Naive thymus-derived CD8-positive, alpha-beta T cell (primary cell): ENCODE results near the gene EXD3. TPM values are rescaled to one million over a fixed set of nuclear protein-coding genes. Genes with fewer than 3 reads are reported as not detected.
"Not testable (repeated sequence)": the region's sequence is repeated elsewhere in the genome, so short reads cannot be mapped to it uniquely, and the experiment has no call there.

Experiments used
- ATAC-seq, 2 donors: fragments of 150-1000 bp; cut with Tn5 transposase in 1 of 2; sonication (Bioruptor Pico), chemical (Tn5 transposase) in 1 of 2; 1 replicate in 1 of 2; 2 replicates in 1 of 2; pipeline ENCODE4 v1.10.0; 2021; ENCODE audit warnings: mild to moderate bottlenecking in 2 of 2, moderate library complexity in 2 of 2
- POLR2A ChIA-PET: fragments of 350-600 bp; sonication (Branson Sonifier 250); formaldehyde crosslinking; loops from one replicate; lab custom pipeline; 2021; ENCODE audit warnings: antibody characterized with exemption; lab: Charles Lee
- DNase-seq, 10 donors: peaks; one replicate each; pipeline versions ENCODE4 v3.0.0 to v3.0.0-alpha.2; 2020 to 2022
- H3K27ac Mint-ChIP-seq, 10 donors: one replicate each; pipeline ENCODE4 v1.8.0; 2020 to 2022; ENCODE audit warnings: mild to moderate bottlenecking in 10 of 10, mixed read lengths in 10 of 10, moderate library complexity in 4 of 10, inconsistent platforms in 1 of 10
- H3K27me3 Mint-ChIP-seq, 5 donors: one replicate each; pipeline ENCODE4 v1.8.0; 2021 to 2022; ENCODE audit warnings: mixed read lengths in 5 of 5
- H3K36me3 Mint-ChIP-seq, 3 donors: one replicate each; pipeline ENCODE4 v1.8.0; 2020 to 2022; ENCODE audit warnings: mixed read lengths in 3 of 3, mild to moderate bottlenecking in 2 of 3, inconsistent platforms in 1 of 3
- H3K4me1 Mint-ChIP-seq, 4 donors: one replicate each; pipeline ENCODE4 v1.8.0; 2021 to 2022; ENCODE audit warnings: mixed read lengths in 4 of 4
- H3K4me3 Mint-ChIP-seq, 10 donors: one replicate each; pipeline ENCODE4 v1.8.0; 2020 to 2022; ENCODE audit warnings: mild to moderate bottlenecking in 10 of 10, mixed read lengths in 10 of 10, moderate library complexity in 6 of 10, inconsistent platforms in 1 of 10
- H3K9me3 Mint-ChIP-seq, 9 donors: one replicate each; pipeline ENCODE4 v1.8.0; 2020 to 2022; ENCODE audit warnings: mixed read lengths in 9 of 9, mild to moderate bottlenecking in 3 of 9, inconsistent platforms in 1 of 9, moderate library complexity in 1 of 9
- polyA plus RNA-seq, 3 donors: library from polyadenylated mRNA; unstranded; fragments of 300-500 nt; fragmentation: Illumina TruSeq; gene quantifications; one replicate each; pipeline ENCODE4 v1.2.3, GENCODE V29; 2021
- total RNA-seq, 8 experiments: library from RNA in 2 of 8; stranded (reverse) in 2 of 8; gene quantifications; one replicate each; pipeline ENCODE4 v1.2.3 and lab custom pipeline; 2021 to 2026

EXD3 gene
- 10 to 100 TPM; 26.4 to 28.3 TPM for total RNA-seq
- 1 to 10 TPM; 2.6 to 4.3 (median 3.9) TPM for polyA plus RNA-seq
- 3.2 to 24.5 (median 14.1) reads per million in 6 experiments for total RNA-seq (lab: John Stamatoyannopoulos, UW)

GRCh38 chr9:137422604-137423513 is at the start of gene EXD3, which contains the start of gene NOXA1:
Gene EXD3 (minus strand): TSS chr9:137423162. CDS start chr9:137395357, 27,805 bp downstream.
Gene NOXA1 (plus strand): TSS chr9:137423393. CDS start chr9:137423530, 137 bp downstream.
- peak; percentile 83 to 89 for ATAC-seq
- Mint-ChIP-seq H3K27ac (peak within 1 kb of the TSS; percentile 48 to 87 (median 76)), H3K9me3 (no peaks in the 10 kb centered on the region), H3K27me3 (no peaks in the 10 kb centered on the region), H3K4me1 (peaks cover 0 to 20% (median 11%) of the 10 kb centered on the region in 4 donors), H3K36me3 (no peaks in the 10 kb centered on the region), H3K4me3 (peak within 1 kb of the TSS; percentile 70 to 91 (median 82))
- peak; percentile 85 to 98 (median 93) for DNase-seq
- POLR2A ChIA-PET, result interaction anchor here (0.6 to 2.5 kb wide), 19 partner anchors 10 to 186 kb away, joined by 3 to 26 read pairs (median 4); partner anchors contain the start of genes MRPL41, NELFB, NRARP and NSMF

GRCh38 chr9:137470785-137471184 is 47.8 kb upstream of the EXD3 start:
- Mint-ChIP-seq H3K36me3 (peaks cover 0 to 14% (median 10%) of the 10 kb centered on the region in 3 donors), H3K9me3 (peaks cover 2 to 29% (median 18%) of the 10 kb centered on the region in 9 donors), H3K27ac (peak overlapping the region in 2 of 10 donors; percentile 3 to 49), H3K27me3 (peaks cover 0 to 8% (median 0%) of the 10 kb centered on the region in 5 donors), H3K4me1 (peaks cover 8 to 18% (median 9%) of the 10 kb centered on the region in 4 donors), H3K4me3 (peak overlapping the region in 3 of 10 donors; percentile 20 to 58 (median 58))
- DNase-seq (no peak), ATAC-seq (peak in 1 of 2 donors; percentile 63)
- POLR2A ChIA-PET, result interaction anchor here (0.6 to 0.7 kb wide), 2 partner anchors 40 to 210 kb away, joined by 3 to 4 read pairs; no protein-coding TSS in a partner anchor

- peaks cover 0 to 7% (median 0%) of the 10 kb centered on the region in 9 donors for H3K9me3 Mint-ChIP-seq
- ATAC-seq (no peak), DNase-seq (no peak)
- H3K4me3 Mint-ChIP-seq, result no peak overlapping the region
- POLR2A ChIA-PET, result no interaction called here
- peaks cover 10 to 24% (median 14%) of the 10 kb centered on the region in 4 donors for H3K4me1 Mint-ChIP-seq
- peaks cover 0 to 8% (median 0%) of the 10 kb centered on the region in 5 donors for H3K27me3 Mint-ChIP-seq
- H3K36me3 Mint-ChIP-seq, result peaks cover 0 to 2% (median 2%) of the 10 kb centered on the region in 3 donors
- H3K27ac Mint-ChIP-seq, result no peak overlapping the region
Observed at GRCh38 chr9:137467896-137468295, 44.9 kb upstream of the EXD3 start.

GRCh38 chr9:137467161-137467581 is 44.2 kb upstream of the EXD3 start:
- H3K9me3 Mint-ChIP-seq, result peaks cover 0 to 4% (median 0%) of the 10 kb centered on the region in 9 donors
- no peak overlapping the region for H3K4me3 Mint-ChIP-seq
- ATAC-seq, result no peak
- DNase-seq, result no peak
- peak overlapping the region in 1 of 10 donors; percentile 70 for H3K27ac Mint-ChIP-seq
- POLR2A ChIA-PET, result no interaction called here
- peaks cover 0 to 8% (median 0%) of the 10 kb centered on the region in 5 donors for H3K27me3 Mint-ChIP-seq
- peaks cover 0 to 2% (median 0%) of the 10 kb centered on the region in 3 donors for H3K36me3 Mint-ChIP-seq
- peaks cover 12 to 29% (median 15%) of the 10 kb centered on the region in 4 donors for H3K4me1 Mint-ChIP-seq

GRCh38 chr9:137466389-137467085 is 43.6 kb upstream of the EXD3 start:
- H3K27ac Mint-ChIP-seq, result peak overlapping the region in 3 of 10 donors; percentile 40 to 70 (median 65)
- H3K27me3 Mint-ChIP-seq, result not testable (repeated sequence)

GRCh38 chr9:137465720-137466388 is 42.9 kb upstream of the EXD3 start:
- Mint-ChIP-seq H3K27me3 (peaks cover 0 to 8% (median 0%) of the 10 kb centered on the region in 5 donors), H3K9me3 (no peaks in the 10 kb centered on the region), H3K36me3 (peaks cover 0 to 2% (median 0%) of the 10 kb centered on the region in 3 donors), H3K4me3 (peak overlapping the region in 3 of 10 donors; percentile 15 to 49 (median 15)), H3K4me1 (peaks cover 8 to 38% (median 18%) of the 10 kb centered on the region in 4 donors), H3K27ac (peak overlapping the region in 5 of 10 donors; percentile 20 to 65 (median 49))
- no peak for DNase-seq
- POLR2A ChIA-PET, result no interaction called here
- ATAC-seq, result no peak

More at GRCh38 chr9:137466389-137467085, 43.6 kb upstream of the EXD3 start:
- ATAC-seq, H3K9me3 Mint-ChIP-seq, POLR2A ChIA-PET, H3K36me3 Mint-ChIP-seq: not testable (repeated sequence)
- peak in 1 of 10 donors; percentile 59 for DNase-seq
- Mint-ChIP-seq H3K4me3 (peak overlapping the region in 2 of 10 donors; percentile 26 to 31), H3K4me1 (peaks cover 10 to 33% (median 18%) of the 10 kb centered on the region in 4 donors)

- no peak overlapping the region for H3K27ac Mint-ChIP-seq
- peaks cover 0 to 7% (median 0%) of the 10 kb centered on the region in 5 donors for H3K27me3 Mint-ChIP-seq
- DNase-seq, result peak in 1 of 10 donors; percentile 52
- H3K4me3 Mint-ChIP-seq, result no peak overlapping the region
- no peaks in the 10 kb centered on the region for H3K9me3 Mint-ChIP-seq
- H3K36me3 Mint-ChIP-seq, result peaks cover 0 to 2% (median 0%) of the 10 kb centered on the region in 3 donors
- ATAC-seq, result no peak
- H3K4me1 Mint-ChIP-seq, result peaks cover 6 to 40% (median 16%) of the 10 kb centered on the region in 4 donors
- POLR2A ChIA-PET, result no interaction called here
Observed at GRCh38 chr9:137465000-137465719, 42.2 kb upstream of the EXD3 start.

GRCh38 chr9:137464291-137464999 is 41.5 kb upstream of the EXD3 start:
- peak in 1 of 10 donors; percentile 61 for DNase-seq
- peaks cover 0 to 4% (median 0%) of the 10 kb centered on the region in 5 donors for H3K27me3 Mint-ChIP-seq
- H3K27ac Mint-ChIP-seq, result peak overlapping the region in 4 of 10 donors; percentile 7 to 59 (median 40)
- no peak for ATAC-seq
- peaks cover 6 to 44% (median 22%) of the 10 kb centered on the region in 4 donors for H3K4me1 Mint-ChIP-seq
- peaks cover 0 to 2% (median 0%) of the 10 kb centered on the region in 3 donors for H3K36me3 Mint-ChIP-seq
- H3K4me3 Mint-ChIP-seq, result peak overlapping the region in 1 of 10 donors; percentile 24
- POLR2A ChIA-PET, result no interaction called here
- H3K9me3 Mint-ChIP-seq, result no peaks in the 10 kb centered on the region

- POLR2A ChIA-PET, result interaction anchor here (0.5 kb wide), 1 partner anchor 12 kb away, joined by 3 read pairs; no protein-coding TSS in a partner anchor
- no peaks in the 10 kb centered on the region for H3K9me3 Mint-ChIP-seq
- H3K4me1 Mint-ChIP-seq, result peaks cover 6 to 41% (median 23%) of the 10 kb centered on the region in 4 donors
- peak overlapping the region in 3 of 10 donors; percentile 7 to 24 (median 8) for H3K4me3 Mint-ChIP-seq
- ATAC-seq, result no peak
- H3K27ac Mint-ChIP-seq, result peak overlapping the region in 7 of 10 donors; percentile 7 to 69 (median 41)
- H3K36me3 Mint-ChIP-seq, result peaks cover 0 to 2% (median 0%) of the 10 kb centered on the region in 3 donors
- DNase-seq, result peak in 1 of 10 donors; percentile 61
- H3K27me3 Mint-ChIP-seq, result peaks cover 0 to 4% (median 0%) of the 10 kb centered on the region in 5 donors
Observed at GRCh38 chr9:137463931-137464290, 40.9 kb upstream of the EXD3 start.
